GM12875 (cell line): Measurements from ENCODE around the gene NLRC5.

Experiments used
- H3K4me3 ChIP-seq: one replicate; pipeline ENCODE4 v1.5.1; 2011; ENCODE audit warnings: low read depth, low read length, control low read depth
- CTCF ChIP-seq: IDR thresholded peaks from 2 replicates; pipeline ENCODE4 v1.5.1; 2011; ENCODE audit warnings: low read depth, mild to moderate bottlenecking, control low read depth, inconsistent platforms, low read length, moderate library complexity, borderline replicate concordance; ENCODE audit not compliant: insufficient read depth

The NLRC5 gene

GRCh38 chr16:57113664-57114063, 124.3 kb downstream of the NLRC5 start:
- H3K4me3 ChIP-seq = no peak overlapping the region
- TF ChIP-seq CTCF = no peak

- no peak for TF ChIP-seq CTCF
- no peak overlapping the region for H3K4me3 ChIP-seq
Measured at GRCh38 chr16:57115168-57115513, 125.8 kb downstream of the NLRC5 start.

GRCh38 chr16:57115514-57116182, 126.3 kb downstream of the NLRC5 start:
- TF ChIP-seq CTCF = no peak
- H3K4me3 ChIP-seq = no peak overlapping the region

GRCh38 chr16:57118461-57119084, 129.2 kb downstream of the NLRC5 start:
- no peak overlapping the region for H3K4me3 ChIP-seq
- TF ChIP-seq CTCF = no peak

GRCh38 chr16:57123216-57123973, 134.0 kb downstream of the NLRC5 start:
- no peak for TF ChIP-seq CTCF
- H3K4me3 ChIP-seq = no peak overlapping the region

GRCh38 chr16:57123974-57124674, 134.8 kb downstream of the NLRC5 start:
- no peak for TF ChIP-seq CTCF
- no peak overlapping the region for H3K4me3 ChIP-seq
